NAMALWA (cell line): ENCODE results near the gene ACSS3.

Source experiments
- DNase-seq: peaks from one replicate; pipeline ENCODE4 v3.0.0-alpha.2; 2015; ENCODE audit warnings: low spot score

The ACSS3 gene

DNA sequence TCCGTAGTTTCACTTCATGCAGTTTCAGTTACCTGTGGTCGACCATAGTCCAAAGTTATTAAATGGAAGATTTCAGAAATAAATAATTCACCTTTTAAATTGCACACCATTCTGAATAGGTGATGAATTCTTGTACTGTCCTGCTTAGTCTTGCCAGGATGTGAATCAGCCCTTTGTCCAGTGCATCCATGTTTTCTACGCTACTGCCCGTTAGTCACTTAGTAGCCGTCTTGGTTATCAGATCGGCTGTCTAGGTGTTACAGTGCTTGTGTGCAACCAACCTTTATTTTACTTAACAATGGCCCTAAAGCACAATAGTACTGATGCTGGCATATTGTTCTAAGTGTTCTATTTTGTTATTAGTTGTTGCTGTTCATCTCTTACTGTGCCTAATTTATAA lies 146.7 kb downstream of the ACSS3 start:
- DNase-seq, result no peak

GRCh38 chr12:81229759-81230158 lies 151.9 kb downstream of the ACSS3 start:
- no peak for DNase-seq

GRCh38 chr12:81231574-81232368 lies 153.9 kb downstream of the ACSS3 start:
- DNase-seq, result no peak

DNA sequence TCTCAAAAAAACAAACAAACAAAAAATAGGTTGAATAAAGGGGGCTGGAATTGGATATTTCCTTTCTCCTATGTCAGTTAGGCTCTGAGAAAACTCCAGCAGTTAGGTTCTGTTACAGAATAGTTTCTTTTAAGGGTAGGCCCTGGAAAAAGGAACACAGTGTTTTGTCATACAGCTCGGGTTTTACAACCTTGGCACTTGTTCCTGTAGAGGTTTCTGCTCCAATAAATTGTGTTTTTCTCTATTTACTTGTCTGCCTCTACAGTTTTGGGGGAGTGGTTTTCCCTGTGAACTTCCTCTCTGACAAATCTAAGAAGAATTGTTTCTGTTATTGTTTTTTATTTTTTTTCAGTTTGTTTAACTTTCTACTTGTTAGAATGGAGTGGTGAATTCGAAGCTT lies 167.6 kb downstream of the ACSS3 start:
- no peak for DNase-seq

DNA sequence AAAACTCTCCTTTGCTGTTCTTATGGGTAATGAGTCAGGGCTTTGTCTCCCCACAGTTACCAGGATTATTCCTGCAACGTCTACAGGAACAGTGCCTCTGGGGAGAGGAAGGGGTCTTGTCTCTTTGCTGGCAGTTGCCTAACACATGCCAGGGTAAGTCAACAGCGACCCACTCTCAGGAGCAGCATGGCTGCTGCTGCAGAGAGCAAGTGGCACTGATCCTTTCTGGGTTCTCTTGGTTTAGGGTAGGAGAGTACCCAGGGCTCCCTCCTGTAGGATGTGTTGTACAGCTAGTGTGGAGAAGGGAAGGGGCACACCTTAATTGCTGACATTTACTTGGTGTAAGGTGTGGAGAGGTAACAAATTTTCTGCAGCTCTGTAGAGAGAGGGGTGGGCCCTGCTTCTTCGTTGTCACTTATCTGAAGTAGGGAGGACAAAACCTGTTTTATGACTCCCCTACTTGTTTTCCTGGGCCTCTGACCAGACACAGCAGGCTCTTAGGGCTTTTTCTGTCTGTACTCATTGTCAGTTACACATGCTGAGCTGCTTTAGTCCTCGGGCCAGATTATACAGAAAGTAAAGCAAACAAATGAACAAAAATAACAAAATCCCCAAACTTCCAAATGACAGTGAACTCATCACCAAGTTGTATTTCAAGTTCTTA lies 168.2 kb downstream of the ACSS3 start:
- no peak for DNase-seq

DNA sequence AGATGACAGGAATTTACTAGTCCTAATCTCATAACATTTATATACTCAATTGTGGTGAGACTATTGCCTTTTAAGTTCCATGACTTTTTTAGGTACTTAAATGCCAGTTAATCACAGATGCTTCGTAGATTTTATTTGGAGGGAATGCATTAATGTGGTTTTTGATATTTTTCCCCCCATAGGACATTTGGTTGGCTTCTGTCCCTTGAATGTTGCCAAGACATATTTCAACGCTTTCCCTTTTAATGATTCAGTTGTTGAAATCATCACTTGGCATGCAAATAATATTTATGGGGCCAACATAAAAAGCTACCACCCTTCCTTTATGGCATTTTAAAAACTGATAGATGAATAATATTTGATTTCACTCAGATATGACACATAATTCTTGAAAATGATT lies 172.1 kb downstream of the ACSS3 start:
- no peak for DNase-seq

GRCh38 chr12:81252228-81252627 lies 174.3 kb downstream of the ACSS3 start:
- DNase-seq, result no peak

DNA sequence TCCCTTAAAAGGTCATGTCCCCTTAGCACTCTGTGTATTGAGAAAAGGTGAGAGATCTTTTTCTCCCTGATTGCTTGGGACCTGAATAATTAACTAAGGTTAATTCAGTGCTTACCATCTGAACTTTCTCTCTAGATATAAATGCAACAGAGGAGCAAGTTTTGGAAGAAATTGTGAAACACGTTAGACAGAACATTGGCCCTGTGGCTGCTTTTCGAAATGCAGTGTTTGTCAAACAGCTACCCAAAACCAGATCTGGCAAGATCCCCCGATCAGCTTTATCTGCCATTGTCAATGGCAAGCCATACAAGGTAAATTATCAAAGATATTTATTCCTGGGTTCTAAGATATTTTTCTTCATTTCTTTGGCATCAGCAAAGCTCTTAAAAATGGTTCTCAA lies 175.5 kb downstream of the ACSS3 start:
- no peak for DNase-seq

DNA sequence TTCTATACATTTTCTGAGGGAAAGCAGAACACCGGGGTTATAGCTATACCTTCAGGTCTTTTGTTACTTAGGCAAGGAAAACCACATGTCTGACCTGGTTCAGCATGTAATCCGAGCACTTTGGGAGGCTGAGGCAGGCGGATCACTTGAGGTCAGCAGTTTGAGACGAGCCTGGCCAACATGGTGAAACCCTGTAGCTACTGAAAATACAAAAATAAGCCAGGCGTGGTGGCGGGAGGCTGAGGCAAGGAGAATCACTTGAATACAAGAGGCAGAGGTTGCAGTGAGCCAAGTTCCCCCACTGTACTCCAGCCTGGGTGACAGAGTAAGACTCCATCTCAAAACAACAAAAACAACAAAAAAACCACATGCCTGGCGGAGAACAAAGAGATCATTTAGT lies 177.6 kb downstream of the ACSS3 start:
- no peak for DNase-seq

DNA sequence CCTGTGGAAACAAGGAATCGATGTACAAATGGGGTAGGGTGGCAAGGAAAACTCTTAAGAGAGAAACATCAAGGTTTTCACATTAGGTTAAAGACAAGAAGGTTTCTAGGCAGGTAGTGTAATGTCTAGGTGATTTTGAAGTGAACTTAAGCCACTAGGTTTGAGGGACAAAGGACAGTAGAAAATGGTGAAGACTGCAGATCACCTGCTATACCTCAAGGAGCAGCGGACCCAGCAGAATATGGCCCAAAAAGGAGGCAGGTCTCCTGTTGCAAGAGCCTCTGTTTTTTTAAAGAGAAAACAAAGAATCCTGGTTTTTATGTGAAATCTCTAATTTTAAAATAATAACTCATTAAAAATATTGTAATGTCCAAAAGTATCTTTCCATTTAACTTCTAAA lies 178.1 kb downstream of the ACSS3 start:
- no peak for DNase-seq

GRCh38 chr12:81257947-81258551 lies 180.2 kb downstream of the ACSS3 start:
- DNase-seq, result peak; percentile 80

GRCh38 chr12:81259360-81259759 lies 181.5 kb downstream of the ACSS3 start:
- DNase-seq, result no peak

DNA sequence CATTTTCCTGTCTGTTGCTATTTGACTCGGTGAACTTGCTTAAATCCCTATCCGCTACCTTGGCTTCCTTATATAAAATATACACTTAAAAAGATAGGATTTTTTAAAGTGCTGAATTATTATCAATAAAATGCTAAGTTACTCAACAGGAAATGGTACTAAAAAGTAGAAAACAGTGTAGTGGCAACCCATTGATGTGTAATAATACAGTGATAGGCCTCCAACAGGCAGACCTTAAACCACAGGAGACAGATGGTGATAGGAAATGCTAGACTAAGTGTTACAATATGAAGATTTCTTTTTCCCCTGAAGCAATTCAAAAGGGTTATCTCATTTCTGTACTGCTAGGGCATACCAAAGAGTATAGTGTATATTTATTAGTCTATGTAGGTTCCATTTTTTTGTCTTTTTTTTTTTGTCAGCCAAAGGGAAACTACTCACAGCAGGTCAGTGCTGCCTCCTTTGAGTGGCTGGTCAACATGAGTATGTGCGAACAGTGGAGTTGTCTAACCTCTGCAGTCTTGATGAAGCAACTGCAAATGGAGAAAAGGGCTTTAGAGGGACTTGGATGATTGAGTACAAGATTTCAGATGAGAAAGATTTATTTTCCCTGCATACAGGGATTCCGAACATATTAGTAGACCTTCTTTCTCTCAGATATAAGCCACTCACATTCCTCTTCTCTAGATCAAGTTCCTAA lies 183.8 kb downstream of the ACSS3 start:
- peak; percentile 6 for DNase-seq

GRCh38 chr12:81263072-81263471 lies 185.2 kb downstream of the ACSS3 start:
- no peak for DNase-seq

DNA sequence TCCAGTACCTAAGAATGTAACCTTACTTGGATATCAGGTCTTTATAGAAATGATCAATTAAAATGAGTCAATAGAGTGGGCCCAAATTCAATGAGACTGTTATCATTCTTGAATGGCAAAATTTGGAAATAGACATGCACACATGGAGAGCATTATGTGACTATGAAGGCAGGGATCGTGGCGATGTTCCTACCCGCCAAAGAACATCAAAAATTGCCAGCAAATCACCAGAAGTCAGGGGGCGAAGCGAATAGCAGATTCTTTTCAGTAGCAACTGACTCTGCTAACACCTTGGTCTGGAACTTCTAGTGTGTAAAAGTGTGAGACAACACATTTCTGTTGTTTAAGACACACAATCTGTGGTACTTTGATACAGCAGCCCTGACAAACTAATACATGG lies 192.5 kb downstream of the ACSS3 start:
- DNase-seq, result no peak

DNA sequence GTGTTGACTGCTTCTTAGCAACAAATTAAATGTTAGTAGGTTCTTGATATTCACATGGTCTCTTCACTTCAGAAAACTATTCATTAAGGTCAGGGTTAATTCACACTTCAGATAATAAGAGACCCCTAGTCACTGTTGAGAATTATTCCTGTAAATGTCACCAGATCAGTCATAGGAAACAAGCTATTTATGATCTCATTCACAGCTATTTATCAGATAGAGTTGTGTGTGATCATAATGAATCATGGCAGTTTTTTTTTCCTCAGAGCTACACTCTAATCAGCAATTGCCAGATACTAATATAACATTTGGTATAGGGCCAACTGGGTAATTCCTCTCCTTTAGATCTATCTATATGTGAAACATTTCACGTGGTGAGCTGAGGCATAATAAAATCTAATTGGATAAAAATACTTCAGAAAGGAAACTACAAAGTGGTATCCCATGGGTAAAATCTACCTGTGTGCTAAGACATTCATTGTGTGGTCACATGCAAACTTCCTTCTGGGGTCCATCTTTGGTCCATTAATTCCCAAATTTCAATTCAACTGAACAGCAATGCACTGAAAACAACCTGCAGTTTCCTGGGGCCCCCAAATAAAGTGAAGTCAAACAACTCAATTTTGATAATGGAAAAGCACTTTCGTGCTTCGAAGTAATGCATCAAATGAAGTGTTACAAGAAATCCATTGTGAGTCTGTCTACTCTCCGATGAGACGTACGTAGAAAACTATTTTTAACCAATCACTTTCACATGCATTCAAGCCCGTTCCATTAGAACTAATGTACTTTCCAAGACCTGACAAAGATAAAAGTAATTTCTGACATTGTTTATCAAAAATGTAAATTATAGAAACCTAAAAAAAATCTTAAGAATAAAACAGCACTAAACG lies 197.0 kb downstream of the ACSS3 start:
- DNase-seq, result no peak

- no peak for DNase-seq
Observed at GRCh38 chr12:81284137-81284536, 206.3 kb downstream of the ACSS3 start.

DNA sequence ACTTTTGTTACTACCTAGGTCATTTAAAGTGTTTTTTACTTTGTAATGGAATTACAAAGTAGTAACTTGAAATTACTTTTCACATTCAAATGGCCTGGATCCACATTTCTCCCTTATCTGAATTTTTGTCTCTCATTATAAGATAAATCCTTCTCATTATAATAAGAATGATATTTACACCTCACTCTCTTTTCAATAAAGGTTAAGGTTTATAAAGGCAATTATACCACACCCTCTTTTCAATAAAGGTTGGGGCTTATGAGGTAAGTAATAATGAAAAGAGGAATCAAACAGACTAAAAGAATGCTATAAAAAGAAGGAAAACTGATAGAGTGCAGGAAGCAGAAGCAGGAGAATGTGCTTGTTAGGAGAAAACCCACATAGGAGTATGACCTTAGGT lies 210.8 kb downstream of the ACSS3 start:
- no peak for DNase-seq

- peak; percentile 36 for DNase-seq
Observed at GRCh38 chr12:81294325-81295190, 216.7 kb downstream of the ACSS3 start.

GRCh38 chr12:81295251-81295650 lies 217.4 kb downstream of the ACSS3 start:
- no peak for DNase-seq
